A549 (cell line): ENCODE measurements around the gene FAM234B. TPM values are rescaled to one million over a fixed set of nuclear protein-coding genes. Genes with fewer than 3 reads are reported as not detected.

Source experiments
- ATAC-seq, 2 experiments: fragments of 200-7000 bp in 1 of 2; fragments of >200 bp in 1 of 2; cut with Nextera tagmentation in 1 of 2; cut with Tn5 transposase in 1 of 2; 3 replicates each; pipeline versions ENCODE4 v1.8.0 to v1.9.1; 2018 to 2020; ENCODE audit warnings: mild to moderate bottlenecking in 1 of 2, moderate library complexity in 1 of 2
- CTCF ChIA-PET: fragments of 300-600 bp; sonication (Branson Sonifier 250); formaldehyde crosslinking; extraction: SDS; loops from one replicate; lab custom pipeline; 2021; ENCODE audit warnings: antibody characterized with exemption, inconsistent platforms; lab: Yijun Ruan, JAX
- POLR2A ChIA-PET: fragments of 350-600 bp; formaldehyde crosslinking; extraction: SDS; loops from one replicate; lab custom pipeline; 2021; ENCODE audit warnings: antibody characterized with exemption, inconsistent platforms; lab: Yijun Ruan, JAX
- DNase-seq, 2 experiments: peaks; one replicate each; pipeline versions ENCODE4 v3.0.0 to v3.0.0-alpha.2; 2011 to 2016; ENCODE audit warnings: low read depth in 1 of 2, low spot score in 1 of 2
- FAIRE-seq: peaks from 2 replicates; lab custom pipeline; 2011; peaks lifted over from hg19 to GRCh38; lab: Jason Lieb, UNC
- H3K27ac ChIP-seq, 2 experiments: fragments of >200 bp; sonication (Bioruptor Twin); formaldehyde crosslinking; 3 replicates each; pipeline ENCODE4 v1.5.1; 2016 to 2017
- H3K4me1 ChIP-seq: fragments of >200 bp; sonication (Bioruptor Twin); formaldehyde crosslinking; 3 replicates; pipeline ENCODE4 v1.6.1; 2016
- H3K4me2 ChIP-seq: fragments of >200 bp; sonication (Bioruptor Twin); formaldehyde crosslinking; 3 replicates; pipeline ENCODE4 v1.6.1; 2016
- H3K4me3 ChIP-seq: fragments of >200 bp; sonication (Bioruptor Twin); formaldehyde crosslinking; 3 replicates; pipeline ENCODE4 v1.5.1; 2016
- H3K9me3 ChIP-seq: fragments of >200 bp; sonication (Bioruptor Twin); formaldehyde crosslinking; 3 replicates; pipeline ENCODE4 v1.6.1; 2016
- ATOH8 ChIP-seq: fragments of 250-450 bp; sonication (Bioruptor Pico); IDR thresholded peaks from 2 replicates; pipeline ENCODE4 v1.5.0; 2020; ENCODE audit warnings: low read depth, mild to moderate bottlenecking, moderate library complexity
- BHLHE40 ChIP-seq: IDR thresholded peaks from 2 replicates; pipeline ENCODE4 v1.6.1; 2012; ENCODE audit warnings: low read depth, low read length, inconsistent platforms
- CBX8 ChIP-seq: fragments of 200-600 bp; sonication (generic); IDR thresholded peaks from 2 replicates; pipeline ENCODE4 v1.6.1; 2016
- EP300 ChIP-seq, 2 experiments: fragments of >200 bp; sonication (Bioruptor Twin); formaldehyde crosslinking; IDR thresholded peaks; 2 replicates in 1 of 2; 3 replicates in 1 of 2; pipeline ENCODE4 v1.6.1; 2016 to 2017
- ESRRA ChIP-seq: fragments of 150-350 bp; IDR thresholded peaks from 2 replicates; pipeline ENCODE4 v1.6.1; 2014; ENCODE audit warnings: mild to moderate bottlenecking, low read length, borderline replicate concordance
- FOSL2 ChIP-seq, 2 experiments: fragments of 450-650 bp in 1 of 2; fragments of >200 bp in 1 of 2; sonication (Bioruptor Twin) in 1 of 2; formaldehyde crosslinking; IDR thresholded peaks; 2 replicates each; pipeline versions ENCODE4 v1.5.0 to v1.6.1; 2016 to 2020; ENCODE audit warnings: mild to moderate bottlenecking in 1 of 2, moderate library complexity in 1 of 2
- FOXS1 ChIP-seq: fragments of 250-450 bp; sonication (Bioruptor Pico); IDR thresholded peaks from 2 replicates; pipeline ENCODE4 v1.5.0; 2020; ENCODE audit warnings: mild to moderate bottlenecking, moderate library complexity
- GATA3 ChIP-seq: IDR thresholded peaks from 2 replicates; pipeline ENCODE4 v1.6.1; 2012; ENCODE audit warnings: borderline replicate concordance
- HDAC2 ChIP-seq: fragments of 200-600 bp; sonication (generic); IDR thresholded peaks from 2 replicates; pipeline ENCODE4 v1.6.1; 2016
- HES2 ChIP-seq: fragments of >200 bp; sonication (Bioruptor Twin); formaldehyde crosslinking; IDR thresholded peaks from 2 replicates; pipeline ENCODE4 v1.6.1; 2016
- HOXB5 ChIP-seq: fragments of 250-450 bp; sonication (Bioruptor Pico); IDR thresholded peaks from 2 replicates; pipeline ENCODE4 v1.5.0; 2020; ENCODE audit warnings: mild to moderate bottlenecking, moderate library complexity
- KDM5A ChIP-seq: fragments of 200-600 bp; sonication (generic); IDR thresholded peaks from 2 replicates; pipeline ENCODE4 v1.6.1; 2016; ENCODE audit warnings: antibody characterized with exemption, mild to moderate bottlenecking
- MAZ ChIP-seq: fragments of 150-350 bp; IDR thresholded peaks from 2 replicates; pipeline ENCODE4 v1.6.1; 2014; ENCODE audit warnings: antibody characterized with exemption, low read depth, low read length, borderline replicate concordance
- NFE2L2 ChIP-seq: fragments of 150-350 bp; conservative IDR thresholded peaks from 2 replicates; pipeline ENCODE4 v1.6.1; 2014; ENCODE audit warnings: low read length
- NR3C1 ChIP-seq: fragments of >200 bp; sonication (Bioruptor Twin); formaldehyde crosslinking; IDR thresholded peaks from 3 replicates; pipeline ENCODE4 v1.6.1; 2017
- REST ChIP-seq: fragments of 200-600 bp; sonication (generic); IDR thresholded peaks from 2 replicates; pipeline ENCODE4 v1.6.1; 2016; ENCODE audit warnings: antibody characterized with exemption, mild to moderate bottlenecking, moderate library complexity
- RFX5 ChIP-seq: fragments of 450-650 bp; IDR thresholded peaks from 2 replicates; pipeline ENCODE4 v1.7.1; 2014; ENCODE audit warnings: antibody characterized with exemption, mild to moderate bottlenecking, moderate library complexity
- SMC3 ChIP-seq: fragments of >200 bp; sonication (Bioruptor Twin); formaldehyde crosslinking; IDR thresholded peaks from 3 replicates; pipeline ENCODE4 v1.6.1; 2018; ENCODE audit warnings: inconsistent platforms
- TFCP2L1 ChIP-seq: fragments of 250-450 bp; sonication (Bioruptor Pico); IDR thresholded peaks from 2 replicates; pipeline ENCODE4 v1.5.0; 2021; ENCODE audit warnings: mild to moderate bottlenecking
- TP53 ChIP-seq: fragments of 250-450 bp; sonication (Bioruptor Pico); IDR thresholded peaks from 2 replicates; pipeline ENCODE4 v1.5.0; 2021; ENCODE audit warnings: mild to moderate bottlenecking, moderate library complexity
- ZFP36 ChIP-seq: fragments of 450-650 bp; IDR thresholded peaks from 2 replicates; pipeline ENCODE4 v1.6.1; 2014; ENCODE audit warnings: borderline replicate concordance; ENCODE audit not compliant: partially characterized antibody
- ZNF302 ChIP-seq: fragments of 250-450 bp; sonication (Bioruptor Pico); IDR thresholded peaks from 2 replicates; pipeline ENCODE4 v1.9.0; 2021; ENCODE audit warnings: inconsistent platforms, mild to moderate bottlenecking, moderate library complexity
- WGBS: methylation state at CpG from one replicate; pipeline ENCODE4 v1.1.6; 2017; ENCODE audit errors: missing lambda C conversion rate; 5-methylcytosine and 5-hydroxymethylcytosine counted together
- polyA plus RNA-seq, 4 experiments: library from polyadenylated mRNA; depleted of rRNA in 3 of 4; stranded (reverse); fragments of >200 nt; fragmentation: RNase III in 1 of 4; extraction: RNeasy Plus Mini Kit Qiagen cat#74134 plus additional on column Dnase treatment in 1 of 4; gene quantifications; 2 replicates in 3 of 4; 3 replicates in 1 of 4; pipeline ENCODE4 v1.2.3, GENCODE V29; 2011 to 2017
- TF ChIP-seq, protein P1 (sequence below): IDR thresholded peaks from 2 replicates; pipeline ENCODE4 v1.6.1; 2012; ENCODE audit warnings: low read depth, borderline replicate concordance
- TF ChIP-seq, protein P2 (sequence below): IDR thresholded peaks from 2 replicates; pipeline ENCODE4 v1.6.1; 2012

Gene FAM234B
- polyA plus RNA-seq, 2 of the 4 experiments (the other 2 are of a cell fraction): 2.6 to 7.5 TPM

DNA sequence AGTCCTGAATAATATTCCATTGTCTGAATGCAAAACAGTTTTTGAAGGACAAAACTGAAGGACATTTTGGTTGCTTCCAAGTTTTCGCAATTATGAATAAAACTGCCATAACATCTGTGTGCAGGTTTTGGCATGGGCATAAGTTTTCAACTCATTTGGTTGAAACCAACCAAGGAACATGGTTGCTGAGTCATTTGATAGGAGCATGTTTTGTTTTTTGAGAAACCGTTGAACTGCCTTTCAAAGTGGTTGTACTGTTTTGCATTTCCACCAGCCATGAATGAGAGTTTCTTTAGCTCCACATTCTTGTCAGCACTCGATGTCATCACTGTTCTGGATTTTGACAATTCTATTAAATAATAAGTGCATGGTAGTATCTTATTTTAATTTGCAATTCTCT lies 82.3 kb downstream of the FAM234B start:
- H3K27ac ChIP-seq: no peak overlapping the region; a peak in 1 of 6 replicates
- peaks cover 57% of the 10 kb centered on the region for H3K4me1 ChIP-seq
- 85% methylated on average over 3 of the region's 3 CpGs for WGBS
- ATAC-seq (no peak), FAIRE-seq (no peak), DNase-seq (no peak)
- ChIA-PET CTCF (interaction anchor here (1.3 to 1.5 kb wide), 3 partner anchors 9 to 60 kb away, joined by 3 to 5 read pairs (median 3); no protein-coding TSS in a partner anchor), POLR2A (no interaction called here)
- H3K4me2 ChIP-seq: peak overlapping the region; percentile 37; the same call in 1 of the 3 replicates
- TF ChIP-seq EP300 (IDR thresholded peaks at IDR 0.05): no peak
- no peak for TF ChIP-seq MAZ
- no peak for TF ChIP-seq NFE2L2
- TF ChIP-seq ESRRA: no peak
- TF ChIP-seq RFX5: no peak
- TF ChIP-seq FOXS1 (CRISPR knock-in tag): no peak
- TF ChIP-seq SMC3: no peak
- TF ChIP-seq, protein P1, sequence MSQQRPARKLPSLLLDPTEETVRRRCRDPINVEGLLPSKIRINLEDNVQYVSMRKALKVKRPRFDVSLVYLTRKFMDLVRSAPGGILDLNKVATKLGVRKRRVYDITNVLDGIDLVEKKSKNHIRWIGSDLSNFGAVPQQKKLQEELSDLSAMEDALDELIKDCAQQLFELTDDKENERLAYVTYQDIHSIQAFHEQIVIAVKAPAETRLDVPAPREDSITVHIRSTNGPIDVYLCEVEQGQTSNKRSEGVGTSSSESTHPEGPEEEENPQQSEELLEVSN: no peak
- TF ChIP-seq TFCP2L1: no peak
- no peak for TF ChIP-seq ZNF302 (CRISPR knock-in tag)
- no peak for TF ChIP-seq NR3C1
- no peak for TF ChIP-seq HDAC2
- TF ChIP-seq HES2: no peak
- no peak for TF ChIP-seq FOSL2 (IDR thresholded peaks at IDR 0.05)
- no peak for TF ChIP-seq FOSL2 (CRISPR knock-in tag; IDR thresholded peaks at IDR 0.05)
- TF ChIP-seq REST: no peak
- no peak for TF ChIP-seq BHLHE40
- TF ChIP-seq ATOH8 (CRISPR knock-in tag): no peak
- no peak for TF ChIP-seq TP53 (CRISPR knock-in tag)
- no peak for TF ChIP-seq CBX8
- H3K9me3 ChIP-seq: no peaks in the 10 kb centered on the region
- no peak overlapping the region for H3K4me3 ChIP-seq

DNA sequence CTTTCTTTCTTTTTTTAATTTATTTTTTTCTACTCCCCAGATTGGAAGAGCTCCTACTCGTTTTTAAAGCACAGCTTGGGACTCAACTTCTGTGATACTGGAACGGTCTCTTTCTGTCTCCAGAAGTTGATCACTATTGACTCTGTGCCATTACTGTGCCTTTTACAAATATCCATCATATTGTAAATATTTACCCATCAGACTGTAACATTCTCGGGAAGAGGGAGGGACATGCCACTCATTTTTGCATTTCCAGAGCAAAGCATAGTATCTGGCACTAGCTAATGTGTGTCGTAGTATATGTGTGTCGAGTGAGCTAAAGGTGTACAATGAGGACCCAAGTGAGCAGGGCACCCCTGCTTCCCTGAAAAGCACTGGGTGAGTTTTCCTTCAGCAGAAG lies 83.3 kb downstream of the FAM234B start:
- TF ChIP-seq KDM5A: no peak
- TF ChIP-seq, protein P2, sequence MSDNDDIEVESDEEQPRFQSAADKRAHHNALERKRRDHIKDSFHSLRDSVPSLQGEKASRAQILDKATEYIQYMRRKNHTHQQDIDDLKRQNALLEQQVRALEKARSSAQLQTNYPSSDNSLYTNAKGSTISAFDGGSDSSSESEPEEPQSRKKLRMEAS: peak; percentile 24; the same call in 1 of the 2 replicates
- no peak for TF ChIP-seq HOXB5 (CRISPR knock-in tag)
- peak; percentile 45; the same call in 1 of the 2 replicates for TF ChIP-seq GATA3
- no peak for TF ChIP-seq ZFP36
- POLR2A ChIA-PET: no interaction called here
- Histone ChIP-seq H3K4me2 (peak overlapping the region; percentile 37), H3K4me1 (peaks cover 65% of the 10 kb centered on the region), H3K4me3 (no peak overlapping the region), H3K27ac (peak overlapping the region; percentile 11 to 42; a peak in 2 of 6 replicates), H3K9me3 (no peaks in the 10 kb centered on the region)
- 4% methylated on average over 5 of the region's 5 CpGs for WGBS
- peak in 1 of 2 experiments; percentile 66 for DNase-seq
- CTCF ChIA-PET: interaction anchor here (1.3 to 1.5 kb wide), 5 partner anchors 8 to 85 kb away, joined by 3 to 5 read pairs (median 3); no protein-coding TSS in a partner anchor
- no peak for FAIRE-seq
- peak in 1 of 2 experiments; percentile 74; a peak in 3 of 6 replicates for ATAC-seq
